ENCODE results near the gene ARHGEF3.

The ARHGEF3 gene

GRCh38 chr3:56789076-56789475, 12.7 kb downstream of the ARHGEF3 start:
- Histone ChIP-seq H3K4me3 (ENCODE audit: low read depth, low read length) (no peak overlapping the region), H3K9me3 (no peaks in the 10 kb centered on the region), H3K4me1 (no peaks in the 10 kb centered on the region), H3K36me3 (no peaks in the 10 kb centered on the region), H3K27me3 (no peaks in the 10 kb centered on the region)
- DNase-seq = no peak
- TF ChIP-seq CTCF (IDR thresholded peaks at IDR 0.05; ENCODE audit: low read depth, low read length) = no peak

GRCh38 chr3:56788521-56788920, 13.2 kb downstream of the ARHGEF3 start:
- Histone ChIP-seq H3K36me3 (no peaks in the 10 kb centered on the region), H3K9me3 (no peaks in the 10 kb centered on the region), H3K27me3 (no peaks in the 10 kb centered on the region), H3K4me3 (ENCODE audit: low read depth, low read length) (no peak overlapping the region), H3K4me1 (no peaks in the 10 kb centered on the region)
- no peak for TF ChIP-seq CTCF (IDR thresholded peaks at IDR 0.05; ENCODE audit: low read depth, low read length)
- no peak for DNase-seq

GRCh38 chr3:56787784-56788256, 13.9 kb downstream of the ARHGEF3 start:
- Histone ChIP-seq H3K27me3 (no peaks in the 10 kb centered on the region), H3K4me1 (no peaks in the 10 kb centered on the region), H3K36me3 (no peaks in the 10 kb centered on the region), H3K9me3 (no peaks in the 10 kb centered on the region), H3K4me3 (ENCODE audit: low read depth, low read length) (no peak overlapping the region)
- no peak for TF ChIP-seq CTCF (IDR thresholded peaks at IDR 0.05; ENCODE audit: low read depth, low read length)
- no peak for DNase-seq

GRCh38 chr3:56787258-56787775, 14.4 kb downstream of the ARHGEF3 start:
- Histone ChIP-seq H3K27me3 (no peaks in the 10 kb centered on the region), H3K4me1 (no peaks in the 10 kb centered on the region), H3K36me3 (no peaks in the 10 kb centered on the region), H3K9me3 (no peaks in the 10 kb centered on the region), H3K4me3 (ENCODE audit: low read depth, low read length) (no peak overlapping the region)
- TF ChIP-seq CTCF (IDR thresholded peaks at IDR 0.05; ENCODE audit: low read depth, low read length) = no peak
- no peak for DNase-seq

- Histone ChIP-seq H3K27me3 (no peaks in the 10 kb centered on the region), H3K36me3 (no peaks in the 10 kb centered on the region), H3K4me3 (ENCODE audit: low read depth, low read length) (no peak overlapping the region), H3K9me3 (no peaks in the 10 kb centered on the region), H3K4me1 (no peaks in the 10 kb centered on the region)
- TF ChIP-seq CTCF (IDR thresholded peaks at IDR 0.05; ENCODE audit: low read depth, low read length) = no peak
- no peak for DNase-seq
Observed at GRCh38 chr3:56785499-56785898, 16.2 kb downstream of the ARHGEF3 start.

GRCh38 chr3:56784448-56785001, 17.2 kb downstream of the ARHGEF3 start:
- Histone ChIP-seq H3K4me3 (ENCODE audit: low read depth, low read length) (no peak overlapping the region), H3K36me3 (no peaks in the 10 kb centered on the region), H3K9me3 (no peaks in the 10 kb centered on the region), H3K4me1 (no peaks in the 10 kb centered on the region), H3K27me3 (no peaks in the 10 kb centered on the region)
- DNase-seq = no peak
- TF ChIP-seq CTCF (IDR thresholded peaks at IDR 0.05; ENCODE audit: low read depth, low read length) = no peak

All from BE2C (cell line).